Fibroblast of pulmonary artery (primary cell): ENCODE measurements around the gene POM121L12.

Experiments
- DNase-seq: peaks from one replicate; pipeline ENCODE4 v3.0.0-alpha.2; 2010; ENCODE audit warnings: low read depth
- H3K4me3 ChIP-seq: replicated peaks from 2 replicates; pipeline ENCODE4 v1.5.1; 2011; ENCODE audit warnings: low read depth, mild to moderate bottlenecking, control low read depth, low read length, moderate library complexity
- TF ChIP-seq, protein P1 (sequence below): IDR thresholded peaks from 2 replicates; pipeline ENCODE4 v1.5.1; 2011; ENCODE audit warnings: mild to moderate bottlenecking, control low read depth, low read length, inconsistent platforms; ENCODE audit errors: missing control alignments

POM121L12 gene

GRCh38 chr7:53003653-53004445 is 31.6 kb upstream of the POM121L12 start:
- DNase-seq: no peak
- H3K4me3 ChIP-seq: no peak overlapping the region
- TF ChIP-seq, protein P1, sequence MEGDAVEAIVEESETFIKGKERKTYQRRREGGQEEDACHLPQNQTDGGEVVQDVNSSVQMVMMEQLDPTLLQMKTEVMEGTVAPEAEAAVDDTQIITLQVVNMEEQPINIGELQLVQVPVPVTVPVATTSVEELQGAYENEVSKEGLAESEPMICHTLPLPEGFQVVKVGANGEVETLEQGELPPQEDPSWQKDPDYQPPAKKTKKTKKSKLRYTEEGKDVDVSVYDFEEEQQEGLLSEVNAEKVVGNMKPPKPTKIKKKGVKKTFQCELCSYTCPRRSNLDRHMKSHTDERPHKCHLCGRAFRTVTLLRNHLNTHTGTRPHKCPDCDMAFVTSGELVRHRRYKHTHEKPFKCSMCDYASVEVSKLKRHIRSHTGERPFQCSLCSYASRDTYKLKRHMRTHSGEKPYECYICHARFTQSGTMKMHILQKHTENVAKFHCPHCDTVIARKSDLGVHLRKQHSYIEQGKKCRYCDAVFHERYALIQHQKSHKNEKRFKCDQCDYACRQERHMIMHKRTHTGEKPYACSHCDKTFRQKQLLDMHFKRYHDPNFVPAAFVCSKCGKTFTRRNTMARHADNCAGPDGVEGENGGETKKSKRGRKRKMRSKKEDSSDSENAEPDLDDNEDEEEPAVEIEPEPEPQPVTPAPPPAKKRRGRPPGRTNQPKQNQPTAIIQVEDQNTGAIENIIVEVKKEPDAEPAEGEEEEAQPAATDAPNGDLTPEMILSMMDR: no peak

DNA sequence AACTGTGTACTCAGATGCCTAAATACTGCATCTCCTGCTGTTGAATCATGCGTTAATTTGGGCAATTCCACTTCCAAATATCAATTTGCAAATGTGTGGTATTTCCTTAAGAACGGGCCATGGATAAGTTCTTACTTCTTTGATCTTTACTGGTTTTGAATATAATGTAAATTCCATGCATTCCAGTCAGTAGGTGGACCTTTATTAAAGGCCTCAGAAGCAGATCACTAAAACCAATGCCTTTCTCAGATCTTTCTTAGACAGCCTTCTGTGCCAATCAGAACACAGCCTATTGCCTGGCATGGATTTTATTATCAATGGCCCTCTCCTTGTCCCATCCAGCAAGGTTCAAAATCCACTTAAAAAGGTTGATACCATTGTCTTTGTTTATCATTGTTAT is 21.5 kb upstream of the POM121L12 start:
- no peak for DNase-seq
- TF ChIP-seq, protein P1: no peak
- H3K4me3 ChIP-seq: no peak overlapping the region

- DNase-seq: no peak
- H3K4me3 ChIP-seq: no peak overlapping the region
- TF ChIP-seq, protein P1: no peak
Observed at GRCh38 chr7:53015463-53015862, 20.0 kb upstream of the POM121L12 start.

- TF ChIP-seq, protein P1: no peak
Observed at GRCh38 chr7:53022893-53023292, 12.5 kb upstream of the POM121L12 start.

DNA sequence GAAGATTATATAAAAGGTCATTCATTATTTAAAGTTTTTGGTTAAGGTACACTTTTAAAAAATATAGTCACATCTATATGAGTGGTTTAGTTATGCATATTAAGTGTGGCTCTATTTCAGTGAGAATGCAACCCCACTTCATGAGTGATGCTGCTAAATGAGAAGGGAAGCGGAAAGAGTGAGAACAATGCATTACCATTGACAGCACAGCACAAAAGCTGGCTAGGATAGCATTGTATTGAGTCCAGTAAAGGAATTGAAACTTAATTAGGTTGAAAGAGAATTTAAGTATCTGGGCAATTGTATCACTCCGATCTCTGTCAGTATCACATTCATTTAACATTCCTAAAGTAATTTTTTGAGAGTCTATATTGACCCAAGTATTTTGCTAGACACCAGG is 13.2 kb downstream of the POM121L12 start:
- no peak overlapping the region for H3K4me3 ChIP-seq
- TF ChIP-seq, protein P1: no peak
- no peak for DNase-seq

More at GRCh38 chr7:53022893-53023292, 12.5 kb upstream of the POM121L12 start:
- DNase-seq: no peak
- no peak overlapping the region for H3K4me3 ChIP-seq

- no peak for DNase-seq
- H3K4me3 ChIP-seq: no peak overlapping the region
- TF ChIP-seq, protein P1: no peak
Observed at GRCh38 chr7:53050433-53050832, 15.0 kb downstream of the POM121L12 start.

DNA sequence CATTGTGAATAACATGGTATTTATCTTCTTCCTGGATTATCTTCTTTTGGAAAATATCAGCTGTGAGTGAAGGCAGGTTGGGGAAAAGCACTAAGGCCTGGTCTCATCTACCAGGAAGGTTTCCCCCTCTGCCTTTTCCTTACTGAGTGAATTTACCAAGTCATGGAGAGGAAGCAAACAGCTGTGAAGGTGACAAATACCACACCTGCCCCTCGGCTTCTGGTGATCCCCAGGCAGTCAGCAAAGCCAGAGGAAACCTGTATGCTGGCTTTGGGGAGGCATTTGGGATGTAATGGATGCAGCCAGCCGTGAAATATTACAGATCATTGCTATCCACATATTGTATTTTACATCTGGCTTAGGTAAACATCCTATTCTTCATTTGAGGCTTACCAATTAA is 24.2 kb downstream of the POM121L12 start:
- H3K4me3 ChIP-seq: no peak overlapping the region
- no peak for DNase-seq
- TF ChIP-seq, protein P1: no peak
